Measurements from ENCODE around the gene GJB1.
"Not testable (repeated sequence)": the region's sequence is repeated elsewhere in the genome, so short reads cannot be mapped to it uniquely, and the experiment has no call there.

The GJB1 gene

GRCh38 chrX:71254092-71254963 lies 31.3 kb downstream of the GJB1 start, which contains the start of gene ZMYM3:
ZMYM3 (minus strand) TSS chrX:71254140; CDS start chrX:71253255, 885 bp downstream.
- H3K4me3 ChIP-seq (ENCODE audit: control insufficient read depth in 1 of 7, extremely low read depth in 1 of 7, insufficient read depth in 4 of 7, low read depth in 2 of 7, low read length in 6 of 7) = peak within 1 kb of the TSS; percentile 60 to 92 (median 75)
- CTCF ChIA-PET = interaction anchor here (0.8 to 1.3 kb wide), 4 partner anchors 8 to 103 kb away, joined by 3 to 4 read pairs (median 3); partner anchors contain the start of gene NONO
- POLR2A ChIA-PET = interaction anchor here (0.9 to 1.6 kb wide), 3 partner anchors 29 to 111 kb away, joined by 3 to 6 read pairs (median 5); partner anchors contain the start of genes NONO and TAF1
- peaks cover 0 to 16% (median 10%) of the 10 kb centered on the region in 4 experiments for H3K36me3 ChIP-seq (ENCODE audit: control insufficient read depth in 4 of 4, insufficient read depth in 4 of 4, low read length in 3 of 4)
- 41% methylated on average over 34 of the region's 54 CpGs for WGBS (ENCODE audit: insufficient coverage)
- H3K9me3 ChIP-seq (ENCODE audit: control extremely low read depth in 1 of 5, control insufficient read depth in 4 of 5, insufficient read depth in 2 of 5, low read depth in 1 of 5, low read length in 4 of 5) = peaks cover 0 to 1% (median 0%) of the 10 kb centered on the region in 5 experiments
- peak; percentile 84 to 93 (median 91) for DNase-seq
- no peaks in the 10 kb centered on the region for H3K27me3 ChIP-seq (replicated peaks in 2 of 5; ENCODE audit: control insufficient read depth in 4 of 5, insufficient read depth in 5 of 5, low read length in 4 of 5)
- H3K4me1 ChIP-seq (ENCODE audit: control extremely low read depth in 1 of 4, control insufficient read depth in 4 of 4, insufficient read depth in 4 of 4, low read length in 3 of 4) = peaks cover 0 to 34% (median 30%) of the 10 kb centered on the region in 4 experiments
- peak within 1 kb of the TSS; percentile 68 to 83 for H3K27ac ChIP-seq (ENCODE audit: insufficient read depth in 1 of 2, low read depth in 1 of 2, low read length in 2 of 2, poor library complexity in 1 of 2, severe bottlenecking in 2 of 2)

- 72% methylated on average over 6 of the region's 6 CpGs for WGBS (ENCODE audit: insufficient coverage)
- H3K36me3 ChIP-seq (ENCODE audit: control insufficient read depth in 4 of 4, insufficient read depth in 4 of 4, low read length in 3 of 4) = no peaks in the 10 kb centered on the region
- peak overlapping the region in 1 of 2 experiments; percentile 83 for H3K27ac ChIP-seq (ENCODE audit: insufficient read depth in 1 of 2, low read depth in 1 of 2, low read length in 2 of 2, poor library complexity in 1 of 2, severe bottlenecking in 2 of 2)
- no peaks in the 10 kb centered on the region for H3K27me3 ChIP-seq (replicated peaks in 2 of 5; ENCODE audit: control insufficient read depth in 4 of 5, insufficient read depth in 5 of 5, low read length in 4 of 5)
- POLR2A ChIA-PET = no interaction called here
- no peaks in the 10 kb centered on the region for H3K9me3 ChIP-seq (ENCODE audit: control extremely low read depth in 1 of 5, control insufficient read depth in 4 of 5, insufficient read depth in 2 of 5, low read depth in 1 of 5, low read length in 4 of 5)
- no peak overlapping the region for H3K4me3 ChIP-seq (ENCODE audit: control insufficient read depth in 1 of 7, extremely low read depth in 1 of 7, insufficient read depth in 4 of 7, low read depth in 2 of 7, low read length in 6 of 7)
- CTCF ChIA-PET = no interaction called here
- DNase-seq = no peak
- H3K4me1 ChIP-seq (ENCODE audit: control extremely low read depth in 1 of 4, control insufficient read depth in 4 of 4, insufficient read depth in 4 of 4, low read length in 3 of 4) = peaks cover 0 to 33% (median 29%) of the 10 kb centered on the region in 4 experiments
Measured at GRCh38 chrX:71256051-71256450, 33.0 kb downstream of the GJB1 start.

GRCh38 chrX:71256856-71257255 lies 33.8 kb downstream of the GJB1 start:
- no CpG with 5 or more reads among the region's 4 CpGs for WGBS (ENCODE audit: insufficient coverage)
- H3K4me3 ChIP-seq (ENCODE audit: control insufficient read depth in 1 of 7, extremely low read depth in 1 of 7, insufficient read depth in 4 of 7, low read depth in 2 of 7, low read length in 6 of 7) = no peak overlapping the region
- CTCF ChIA-PET = no interaction called here
- no peak for DNase-seq
- POLR2A ChIA-PET = no interaction called here
- no peak overlapping the region for H3K27ac ChIP-seq (ENCODE audit: insufficient read depth in 1 of 2, low read depth in 1 of 2, low read length in 2 of 2, poor library complexity in 1 of 2, severe bottlenecking in 2 of 2)
- H3K27me3 ChIP-seq (replicated peaks in 2 of 5; ENCODE audit: control insufficient read depth in 4 of 5, insufficient read depth in 5 of 5, low read length in 4 of 5) = no peaks in the 10 kb centered on the region
- no peaks in the 10 kb centered on the region for H3K36me3 ChIP-seq (ENCODE audit: control insufficient read depth in 4 of 4, insufficient read depth in 4 of 4, low read length in 3 of 4)
- no peaks in the 10 kb centered on the region for H3K9me3 ChIP-seq (ENCODE audit: control extremely low read depth in 1 of 5, control insufficient read depth in 4 of 5, insufficient read depth in 2 of 5, low read depth in 1 of 5, low read length in 4 of 5)
- peaks cover 0 to 25% (median 21%) of the 10 kb centered on the region in 4 experiments for H3K4me1 ChIP-seq (ENCODE audit: control extremely low read depth in 1 of 4, control insufficient read depth in 4 of 4, insufficient read depth in 4 of 4, low read length in 3 of 4)

- H3K27me3 ChIP-seq (replicated peaks in 2 of 5; ENCODE audit: control insufficient read depth in 4 of 5, insufficient read depth in 5 of 5, low read length in 4 of 5); H3K27ac ChIP-seq (ENCODE audit: insufficient read depth in 1 of 2, low read depth in 1 of 2, low read length in 2 of 2, poor library complexity in 1 of 2, severe bottlenecking in 2 of 2); H3K4me1 ChIP-seq (ENCODE audit: control extremely low read depth in 1 of 4, control insufficient read depth in 4 of 4, insufficient read depth in 4 of 4, low read length in 3 of 4); DNase-seq; CTCF ChIA-PET; H3K36me3 ChIP-seq (ENCODE audit: control insufficient read depth in 4 of 4, insufficient read depth in 4 of 4, low read length in 3 of 4); POLR2A ChIA-PET; H3K4me3 ChIP-seq (ENCODE audit: control insufficient read depth in 1 of 7, extremely low read depth in 1 of 7, insufficient read depth in 4 of 7, low read depth in 2 of 7, low read length in 6 of 7); H3K9me3 ChIP-seq (ENCODE audit: control extremely low read depth in 1 of 5, control insufficient read depth in 4 of 5, insufficient read depth in 2 of 5, low read depth in 1 of 5, low read length in 4 of 5): not testable (repeated sequence)
Measured at GRCh38 chrX:71268624-71269023, 45.6 kb downstream of the GJB1 start.

- H3K36me3 ChIP-seq (ENCODE audit: control insufficient read depth in 4 of 4, insufficient read depth in 4 of 4, low read length in 3 of 4) = peaks cover 0 to 7% (median 2%) of the 10 kb centered on the region in 4 experiments
- POLR2A ChIA-PET = no interaction called here
- no peaks in the 10 kb centered on the region for H3K4me1 ChIP-seq (ENCODE audit: control extremely low read depth in 1 of 4, control insufficient read depth in 4 of 4, insufficient read depth in 4 of 4, low read length in 3 of 4)
- H3K27me3 ChIP-seq (replicated peaks in 2 of 5; ENCODE audit: control insufficient read depth in 4 of 5, insufficient read depth in 5 of 5, low read length in 4 of 5) = no peaks in the 10 kb centered on the region
- H3K27ac ChIP-seq (ENCODE audit: insufficient read depth in 1 of 2, low read depth in 1 of 2, low read length in 2 of 2, poor library complexity in 1 of 2, severe bottlenecking in 2 of 2) = no peak overlapping the region
- H3K9me3 ChIP-seq (ENCODE audit: control extremely low read depth in 1 of 5, control insufficient read depth in 4 of 5, insufficient read depth in 2 of 5, low read depth in 1 of 5, low read length in 4 of 5) = no peaks in the 10 kb centered on the region
- 91% methylated on average over 17 of the region's 19 CpGs for WGBS (ENCODE audit: insufficient coverage)
- no peak overlapping the region for H3K4me3 ChIP-seq (ENCODE audit: control insufficient read depth in 1 of 7, extremely low read depth in 1 of 7, insufficient read depth in 4 of 7, low read depth in 2 of 7, low read length in 6 of 7)
- CTCF ChIA-PET = no interaction called here
- DNase-seq = no peak
Measured at GRCh38 chrX:71269801-71270395, 46.9 kb downstream of the GJB1 start.

GRCh38 chrX:71272313-71272712 lies 49.3 kb downstream of the GJB1 start:
- H3K4me3 ChIP-seq (ENCODE audit: control insufficient read depth in 1 of 7, extremely low read depth in 1 of 7, insufficient read depth in 4 of 7, low read depth in 2 of 7, low read length in 6 of 7); H3K27ac ChIP-seq (ENCODE audit: insufficient read depth in 1 of 2, low read depth in 1 of 2, low read length in 2 of 2, poor library complexity in 1 of 2, severe bottlenecking in 2 of 2); DNase-seq; CTCF ChIA-PET; H3K4me1 ChIP-seq (ENCODE audit: control extremely low read depth in 1 of 4, control insufficient read depth in 4 of 4, insufficient read depth in 4 of 4, low read length in 3 of 4); POLR2A ChIA-PET; H3K9me3 ChIP-seq (ENCODE audit: control extremely low read depth in 1 of 5, control insufficient read depth in 4 of 5, insufficient read depth in 2 of 5, low read depth in 1 of 5, low read length in 4 of 5); H3K27me3 ChIP-seq (replicated peaks in 2 of 5; ENCODE audit: control insufficient read depth in 4 of 5, insufficient read depth in 5 of 5, low read length in 4 of 5); H3K36me3 ChIP-seq (ENCODE audit: control insufficient read depth in 4 of 4, insufficient read depth in 4 of 4, low read length in 3 of 4): not testable (repeated sequence)
- 100% methylated on average over 1 of the region's 2 CpGs for WGBS (ENCODE audit: insufficient coverage)
